CD4-positive, alpha-beta T cell treated with Interferon gamma for 1 hour (primary cell): ENCODE data around the gene UBTD2.

Source experiments
- DNase-seq: peaks from one replicate; pipeline ENCODE4 v3.0.0-alpha.2; 2020

UBTD2 gene

DNA sequence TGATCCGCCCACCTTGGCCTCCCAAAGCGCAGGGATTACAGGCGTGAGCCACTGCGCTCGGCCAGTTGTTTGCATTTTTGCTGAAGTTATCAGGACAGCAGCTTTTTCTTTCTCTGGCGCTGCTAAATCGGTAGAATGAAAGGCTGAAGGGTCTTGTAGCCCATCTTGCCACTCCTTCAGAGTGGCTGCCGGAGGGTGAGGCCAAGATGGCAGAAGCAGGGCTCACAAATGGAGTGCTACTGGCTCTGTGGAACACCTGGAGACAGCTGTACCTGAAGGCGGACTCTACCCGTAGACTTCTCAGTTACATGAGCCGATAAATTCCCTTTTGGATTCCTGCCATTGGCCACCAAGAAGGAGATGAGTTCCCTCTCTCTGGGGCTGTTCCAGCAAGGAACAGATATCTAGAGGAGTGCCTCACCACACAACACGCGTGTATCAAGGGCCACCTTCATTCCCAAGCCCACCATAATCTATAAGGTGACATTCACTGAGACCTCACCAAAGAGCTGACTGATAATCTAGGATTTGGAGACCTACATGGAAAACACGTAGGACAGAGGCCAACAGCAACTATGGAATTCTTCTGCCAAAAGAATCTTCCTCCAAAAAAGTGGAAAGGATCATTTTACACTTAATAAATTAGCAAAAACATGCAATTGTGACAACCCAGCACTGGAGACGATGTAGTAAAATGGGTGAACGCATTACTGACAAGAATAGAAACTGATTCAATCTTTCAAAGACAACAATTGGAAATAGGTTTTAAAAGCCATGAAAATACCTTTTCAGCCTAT, 117.3 kb downstream of the UBTD2 start:
- no peak for DNase-seq

DNA sequence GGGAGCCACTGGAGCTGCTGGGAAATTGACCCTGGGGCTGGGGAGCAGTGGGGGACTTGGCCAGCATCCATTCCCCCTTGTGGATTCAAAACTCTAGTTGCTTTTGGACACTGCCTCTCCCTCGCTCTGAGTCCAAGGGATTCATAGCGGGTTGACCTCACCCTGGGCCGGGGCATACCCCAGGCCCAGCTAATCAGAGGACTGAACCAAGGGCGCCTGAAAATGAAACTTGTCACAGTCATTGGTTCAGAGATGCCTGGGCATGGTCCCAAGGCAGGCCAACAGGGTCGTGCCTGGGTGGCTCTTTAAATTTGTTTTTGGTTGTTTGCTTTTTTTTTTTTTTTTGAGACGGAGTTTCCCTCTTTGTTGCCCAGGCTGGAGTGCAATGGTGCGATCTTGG, 118.1 kb downstream of the UBTD2 start:
- DNase-seq, result no peak

DNA sequence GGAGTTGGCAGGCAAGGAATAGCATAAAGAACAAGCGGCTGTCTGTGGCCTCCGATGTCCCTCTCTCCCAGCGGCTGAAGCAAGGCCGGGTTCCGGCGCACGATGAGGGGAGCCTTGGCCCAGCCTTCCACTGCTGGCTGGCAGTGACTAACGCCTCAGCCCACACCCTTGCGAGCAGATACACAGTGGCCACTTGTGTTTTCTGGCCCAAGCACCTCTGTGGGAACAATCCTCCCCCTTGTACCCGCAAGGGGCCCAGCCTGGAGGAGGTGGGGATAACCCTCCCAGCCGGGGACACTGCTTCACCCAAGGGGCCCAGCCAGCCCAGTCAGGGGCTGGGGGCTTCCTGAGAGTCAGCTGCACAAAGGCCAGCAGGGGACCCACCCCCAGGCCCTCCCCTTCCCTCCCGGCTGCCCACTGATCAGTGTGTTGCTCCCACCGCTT, 118.8 kb downstream of the UBTD2 start:
- DNase-seq, result no peak

DNA sequence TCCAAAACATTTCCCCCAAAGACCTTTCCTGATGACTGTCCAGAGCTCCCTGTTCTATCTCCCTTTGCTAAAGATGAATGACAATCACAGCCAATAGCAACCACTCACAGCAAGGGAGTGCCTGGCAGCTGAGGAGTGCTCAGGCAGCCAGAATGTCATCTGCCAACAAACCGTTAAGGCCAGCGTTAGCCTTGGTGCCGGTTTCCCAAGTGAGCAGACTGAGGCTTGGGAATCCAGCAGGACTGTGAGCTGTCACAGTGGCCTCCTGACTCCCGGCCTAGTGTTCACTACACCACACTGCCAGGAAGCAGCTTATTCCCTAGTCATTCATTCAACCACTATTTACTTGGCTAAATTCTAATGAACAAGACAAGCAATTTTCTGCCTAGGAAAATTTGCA, 120.2 kb downstream of the UBTD2 start:
- DNase-seq, result no peak

DNA sequence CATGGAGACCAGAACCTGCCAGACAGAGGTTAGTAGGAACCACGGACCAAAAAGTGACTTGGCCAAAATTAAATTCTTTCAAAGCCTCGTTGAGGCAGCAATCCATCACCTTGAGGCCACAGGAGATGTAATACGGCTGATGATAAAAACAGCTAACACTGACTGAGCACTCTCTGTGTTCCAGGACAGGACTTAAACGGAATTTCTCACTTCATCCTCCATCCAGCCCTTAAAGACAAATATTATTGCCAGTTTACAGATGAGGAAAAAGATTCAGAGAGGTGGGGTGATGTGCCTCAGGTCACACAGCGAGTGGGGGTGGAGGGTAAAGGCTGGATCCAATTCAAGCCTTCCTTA, 120.6 kb downstream of the UBTD2 start:
- DNase-seq, result no peak

DNA sequence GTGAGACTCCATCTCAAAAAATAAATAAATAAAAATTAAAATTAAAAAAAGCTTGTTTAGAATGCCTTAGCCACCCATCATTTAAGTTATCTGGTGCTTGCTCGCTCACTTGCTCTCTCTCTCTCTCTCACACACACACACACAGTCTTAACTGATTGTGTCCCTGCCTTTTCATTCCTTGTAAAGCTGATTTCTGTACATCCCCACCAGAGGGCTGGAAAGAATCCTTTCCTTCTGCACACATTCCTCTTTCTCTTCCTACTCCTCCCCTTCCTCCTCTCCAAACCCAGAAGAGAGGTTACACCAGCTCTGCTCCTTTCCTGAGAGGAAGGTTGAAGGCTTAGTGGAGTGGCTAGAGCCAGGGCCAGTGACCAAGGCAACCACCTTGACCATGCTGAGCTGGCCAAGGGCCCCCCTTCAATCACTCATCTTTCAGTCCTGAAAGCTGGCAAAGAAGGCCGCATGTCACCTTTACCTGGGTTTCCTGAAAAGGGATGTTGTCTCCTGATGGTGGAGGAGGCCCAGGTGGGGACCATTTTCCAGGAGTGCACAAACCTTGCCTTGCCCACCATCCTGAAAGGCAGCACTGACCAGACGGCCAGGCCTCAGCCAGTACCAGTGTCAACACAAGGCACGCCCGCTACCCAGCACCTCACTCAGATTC, 121.1 kb downstream of the UBTD2 start:
- DNase-seq, result no peak

DNA sequence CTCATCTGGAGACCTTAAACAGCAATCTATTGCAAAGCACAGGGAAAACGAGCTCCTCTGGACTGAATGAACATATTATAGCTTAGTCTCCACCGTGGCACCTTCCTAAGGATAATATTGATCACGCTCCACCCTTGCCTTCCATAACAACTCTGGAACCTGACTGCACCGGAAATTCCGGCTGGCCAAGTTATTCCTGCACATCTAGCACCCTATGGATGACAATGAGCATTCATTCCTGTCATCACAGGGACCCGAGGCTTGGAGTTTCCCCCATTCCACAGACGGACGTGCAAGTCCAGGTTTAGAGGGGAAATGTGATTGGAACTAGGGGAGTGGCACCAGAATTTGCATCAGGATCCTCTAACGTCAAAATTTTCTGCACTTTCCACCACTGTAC, 123.1 kb downstream of the UBTD2 start:
- DNase-seq, result no peak
